HFFc6 (cell line): ENCODE results near the gene TMEM45B. TPM values are rescaled to one million over a fixed set of nuclear protein-coding genes. Genes with fewer than 3 reads are reported as not detected.
"Not testable (repeated sequence)": the region's sequence is repeated elsewhere in the genome, so short reads cannot be mapped to it uniquely, and the experiment has no call there.

Experiments
- DNase-seq: peaks from one replicate; pipeline ENCODE4 v3.0.0-alpha.2; 2018
- H3K27ac Mint-ChIP-seq: 2 replicates; pipeline ENCODE4 v1.8.0; 2020; ENCODE audit warnings: mild to moderate bottlenecking, mixed read lengths
- H3K27me3 Mint-ChIP-seq: 2 replicates; pipeline ENCODE4 v1.8.0; 2021; ENCODE audit warnings: mild to moderate bottlenecking, moderate library complexity, mixed read lengths; ENCODE audit not compliant: insufficient read depth
- H3K36me3 Mint-ChIP-seq: 2 replicates; pipeline ENCODE4 v1.8.0; 2021; ENCODE audit warnings: low read depth, mixed read lengths
- H3K4me1 Mint-ChIP-seq: 2 replicates; pipeline ENCODE4 v1.8.0; 2020; ENCODE audit warnings: low read depth, mixed read lengths
- H3K4me3 Mint-ChIP-seq: 2 replicates; pipeline ENCODE4 v1.8.0; 2020; ENCODE audit warnings: mild to moderate bottlenecking, moderate library complexity, mixed read lengths
- H3K9me3 Mint-ChIP-seq: 2 replicates; pipeline ENCODE4 v1.8.0; 2020; ENCODE audit warnings: mild to moderate bottlenecking, mixed read lengths
- total RNA-seq, 6 experiments: library from RNA; stranded (reverse); fragmentation: NEBNext Ultra II Directional; extraction: Animal tissue kit (Norgen Biotek cat#: 25700); gene quantifications; 2 replicates in 1 of 6; 3 replicates in 5 of 6; pipeline ENCODE4 v1.2.3, GENCODE V29; 2021
- TF ChIP-seq, protein P1 (sequence below): fragments of 200-600 bp; sonication (generic); IDR thresholded peaks from 2 replicates; pipeline ENCODE4 v1.5.0; 2021; ENCODE audit warnings: antibody characterized with exemption, mild to moderate bottlenecking

TMEM45B gene
- total RNA-seq, 6 experiments from 2014 or later: not detected

DNA sequence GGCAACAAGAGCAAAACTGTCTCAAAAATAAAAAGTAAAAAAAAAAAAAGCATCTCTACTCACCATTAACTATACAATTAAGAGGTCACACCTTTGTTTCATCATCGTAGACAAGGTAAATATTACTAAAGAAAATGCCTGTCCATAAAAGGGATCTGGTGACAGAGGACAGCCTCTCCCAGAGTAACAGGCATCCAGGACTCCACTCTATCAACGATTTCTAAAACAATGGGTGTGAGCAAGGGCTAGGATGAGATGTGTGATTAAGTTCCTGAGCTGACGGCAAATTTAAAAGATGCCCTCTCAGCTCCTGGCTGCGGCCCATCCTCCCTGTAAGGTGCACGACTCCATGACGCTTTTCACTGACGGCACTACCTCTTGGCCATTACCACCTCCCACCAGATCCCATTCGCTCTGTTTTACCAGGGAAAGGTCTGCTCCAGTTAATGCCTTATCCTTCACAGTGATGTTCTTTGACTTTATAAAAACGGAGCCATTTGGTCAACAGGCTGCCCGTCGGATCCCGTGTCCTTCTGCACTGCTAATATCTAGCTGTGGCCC, 2.3 kb upstream of the TMEM45B start:
- Mint-ChIP-seq H3K9me3 (peaks cover 17% of the 10 kb centered on the region), H3K27me3 (peaks cover 51% of the 10 kb centered on the region), H3K36me3 (no peaks in the 10 kb centered on the region), H3K4me1 (peaks cover 3% of the 10 kb centered on the region), H3K27ac (no peak overlapping the region), H3K4me3 (no peak overlapping the region)
- DNase-seq: no peak
- TF ChIP-seq, protein P1, sequence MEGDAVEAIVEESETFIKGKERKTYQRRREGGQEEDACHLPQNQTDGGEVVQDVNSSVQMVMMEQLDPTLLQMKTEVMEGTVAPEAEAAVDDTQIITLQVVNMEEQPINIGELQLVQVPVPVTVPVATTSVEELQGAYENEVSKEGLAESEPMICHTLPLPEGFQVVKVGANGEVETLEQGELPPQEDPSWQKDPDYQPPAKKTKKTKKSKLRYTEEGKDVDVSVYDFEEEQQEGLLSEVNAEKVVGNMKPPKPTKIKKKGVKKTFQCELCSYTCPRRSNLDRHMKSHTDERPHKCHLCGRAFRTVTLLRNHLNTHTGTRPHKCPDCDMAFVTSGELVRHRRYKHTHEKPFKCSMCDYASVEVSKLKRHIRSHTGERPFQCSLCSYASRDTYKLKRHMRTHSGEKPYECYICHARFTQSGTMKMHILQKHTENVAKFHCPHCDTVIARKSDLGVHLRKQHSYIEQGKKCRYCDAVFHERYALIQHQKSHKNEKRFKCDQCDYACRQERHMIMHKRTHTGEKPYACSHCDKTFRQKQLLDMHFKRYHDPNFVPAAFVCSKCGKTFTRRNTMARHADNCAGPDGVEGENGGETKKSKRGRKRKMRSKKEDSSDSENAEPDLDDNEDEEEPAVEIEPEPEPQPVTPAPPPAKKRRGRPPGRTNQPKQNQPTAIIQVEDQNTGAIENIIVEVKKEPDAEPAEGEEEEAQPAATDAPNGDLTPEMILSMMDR: no peak

DNA sequence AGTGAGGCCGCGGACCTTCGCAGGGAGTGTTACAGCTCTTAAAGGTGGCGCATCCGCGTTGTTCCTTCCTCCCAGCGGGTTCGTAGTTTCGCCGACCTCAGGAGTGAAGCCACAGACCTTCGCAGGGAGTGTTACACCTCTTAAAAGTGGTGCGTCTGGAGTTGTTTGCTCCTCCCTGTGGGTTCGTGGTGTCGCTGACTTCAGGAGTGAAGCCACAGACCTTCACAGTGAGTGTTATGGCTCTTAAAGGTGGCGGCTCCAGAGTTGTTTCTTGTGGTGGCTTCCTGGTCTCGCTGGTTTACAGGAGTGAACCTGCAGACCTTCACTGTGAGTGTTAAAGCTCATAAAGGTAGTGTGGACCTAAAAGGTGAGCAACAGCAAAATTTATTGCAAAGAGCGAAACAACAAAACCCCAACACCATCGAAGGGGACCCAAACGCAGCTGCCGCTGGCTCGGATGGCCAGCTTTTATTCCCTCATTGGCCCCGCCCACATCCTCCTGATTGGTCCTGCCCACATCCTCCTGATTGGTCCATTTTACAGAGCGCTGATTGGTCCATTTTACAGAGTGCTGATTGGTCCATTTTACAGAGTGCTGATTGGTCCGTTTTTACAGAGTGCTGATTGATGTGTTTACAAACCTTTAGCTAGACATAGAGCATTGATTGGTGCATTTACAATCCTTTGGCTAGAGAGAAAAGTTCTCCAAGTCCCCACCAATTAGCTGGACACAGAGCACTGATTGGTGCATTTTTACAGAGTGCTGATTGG, 1.2 kb upstream of the TMEM45B start:
- Mint-ChIP-seq H3K9me3 (peaks cover 17% of the 10 kb centered on the region), H3K4me1 (peaks cover 9% of the 10 kb centered on the region), H3K36me3 (no peaks in the 10 kb centered on the region), H3K27ac (no peak overlapping the region), H3K4me3 (no peak overlapping the region), H3K27me3 (peaks cover 48% of the 10 kb centered on the region)
- no peak for DNase-seq
- TF ChIP-seq, protein P1: no peak

DNA sequence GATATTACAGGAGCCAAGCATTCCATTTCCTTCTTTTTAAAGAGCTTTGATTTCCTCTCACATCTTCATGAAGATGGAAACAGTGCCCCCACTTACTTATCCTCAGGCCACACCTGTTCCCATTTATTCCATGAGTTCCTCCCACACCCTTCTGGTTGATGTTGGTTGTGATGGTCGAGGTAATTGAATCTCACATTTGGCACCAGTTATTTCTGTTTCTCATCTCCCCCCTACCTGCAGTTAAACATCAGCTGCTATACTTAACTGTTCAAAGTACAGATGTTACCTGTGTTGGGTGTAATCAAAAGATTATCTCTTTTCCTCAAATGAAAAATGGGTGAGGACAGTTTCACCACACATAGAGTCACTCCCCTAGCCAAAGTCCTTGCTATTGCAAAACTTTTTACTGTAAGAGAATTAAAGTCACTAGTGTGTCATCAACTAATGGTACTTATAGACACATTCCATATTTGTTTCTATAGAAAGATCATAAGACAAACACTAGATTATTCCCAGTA, 1.9 kb downstream of the TMEM45B start:
- H3K27me3 Mint-ChIP-seq: peaks cover 44% of the 10 kb centered on the region
- no peaks in the 10 kb centered on the region for H3K36me3 Mint-ChIP-seq
- H3K27ac Mint-ChIP-seq: no peak overlapping the region
- no peak for DNase-seq
- H3K9me3 Mint-ChIP-seq: peaks cover 17% of the 10 kb centered on the region
- no peak overlapping the region for H3K4me3 Mint-ChIP-seq
- H3K4me1 Mint-ChIP-seq: peaks cover 9% of the 10 kb centered on the region
- TF ChIP-seq, protein P1: no peak

DNA sequence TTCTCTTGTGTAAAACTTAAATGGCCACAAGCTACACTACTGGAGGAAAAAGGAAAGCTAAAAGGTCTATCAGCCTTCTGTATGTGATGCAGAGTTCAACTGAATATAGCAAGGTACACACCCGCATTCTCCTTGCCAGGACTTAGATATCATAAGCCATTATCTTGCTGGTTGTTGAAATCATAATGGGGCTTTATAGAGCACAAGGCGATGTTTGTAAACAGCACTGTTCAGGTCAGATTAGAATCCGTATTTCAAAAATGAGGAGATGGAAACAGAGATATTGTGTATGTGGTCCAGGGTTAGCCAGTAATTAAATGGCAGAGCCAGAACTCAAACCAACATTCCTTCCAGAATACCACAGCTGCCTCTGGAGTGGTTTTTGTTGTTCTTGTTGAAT, 2.6 kb downstream of the TMEM45B start:
- H3K4me3 Mint-ChIP-seq, H3K36me3 Mint-ChIP-seq, DNase-seq, H3K27ac Mint-ChIP-seq, H3K4me1 Mint-ChIP-seq: not testable (repeated sequence)
- peaks cover 17% of the 10 kb centered on the region for H3K9me3 Mint-ChIP-seq
- peaks cover 37% of the 10 kb centered on the region for H3K27me3 Mint-ChIP-seq

DNA sequence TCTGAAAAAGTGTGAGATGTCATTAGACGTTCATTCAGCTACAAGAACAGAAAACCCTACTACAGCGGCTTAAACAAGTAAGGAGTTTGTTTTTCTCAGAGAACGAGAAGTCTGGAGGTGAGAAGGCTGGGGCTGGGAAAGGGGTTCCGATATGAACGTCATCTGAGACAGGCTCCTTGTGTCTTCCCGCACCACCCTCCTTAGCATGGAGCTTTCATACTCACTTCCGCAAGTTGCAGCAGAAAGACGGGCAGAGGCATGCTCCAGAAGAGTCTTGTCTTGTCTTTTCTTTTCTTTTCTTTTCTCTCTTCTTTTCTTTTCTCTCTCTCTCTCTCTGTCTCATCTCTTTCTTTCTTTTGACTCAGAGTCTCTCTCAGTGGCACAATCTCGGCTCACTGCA, 3.6 kb downstream of the TMEM45B start:
- H3K27ac Mint-ChIP-seq: no peak overlapping the region
- H3K9me3 Mint-ChIP-seq: peaks cover 13% of the 10 kb centered on the region
- DNase-seq: no peak
- TF ChIP-seq, protein P1: no peak
- H3K4me1 Mint-ChIP-seq: peaks cover 9% of the 10 kb centered on the region
- peaks cover 28% of the 10 kb centered on the region for H3K27me3 Mint-ChIP-seq
- no peak overlapping the region for H3K4me3 Mint-ChIP-seq
- no peaks in the 10 kb centered on the region for H3K36me3 Mint-ChIP-seq

DNA sequence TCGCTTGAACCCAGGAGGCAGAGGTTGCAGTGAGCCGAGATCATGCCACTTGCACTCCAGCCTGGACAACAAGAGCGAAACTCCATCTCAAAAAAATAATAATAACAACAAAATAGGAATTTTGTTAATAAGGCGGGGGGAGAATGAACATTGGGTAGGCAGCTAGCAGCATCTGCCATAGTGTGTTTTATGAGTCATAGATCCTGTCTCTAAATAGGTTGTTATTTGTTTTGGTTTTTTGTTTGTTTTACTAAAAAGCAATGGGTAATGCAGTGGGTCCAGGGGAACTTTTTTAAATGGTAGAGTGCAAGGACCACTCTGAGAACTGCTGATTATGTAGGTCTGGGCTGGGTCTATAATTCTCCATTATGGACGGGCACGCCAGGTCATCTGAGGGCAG, 4.6 kb downstream of the TMEM45B start:
- not testable (repeated sequence) for H3K4me1 Mint-ChIP-seq, H3K27ac Mint-ChIP-seq, DNase-seq, H3K4me3 Mint-ChIP-seq, H3K36me3 Mint-ChIP-seq, H3K9me3 Mint-ChIP-seq
- peaks cover 21% of the 10 kb centered on the region for H3K27me3 Mint-ChIP-seq

DNA sequence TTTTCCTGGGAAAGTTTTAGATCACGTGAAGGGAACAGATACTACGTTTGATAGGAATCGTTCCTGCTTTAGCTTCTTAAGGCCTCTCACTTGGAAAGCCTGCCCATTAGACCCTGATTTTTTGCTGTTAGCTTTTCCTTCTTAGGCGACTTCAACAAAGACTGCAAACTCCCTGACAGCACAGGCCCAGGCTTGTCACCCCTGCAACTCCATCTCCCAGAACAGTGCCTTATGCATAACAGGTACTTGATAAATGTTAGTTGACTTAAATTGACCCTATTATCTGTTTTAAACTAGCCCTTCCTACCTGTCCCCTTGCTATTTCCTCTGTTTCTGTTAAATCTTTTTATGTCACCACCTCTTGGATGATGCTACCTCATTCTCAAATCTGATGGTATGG, 7.6 kb downstream of the TMEM45B start:
- H3K27ac Mint-ChIP-seq, H3K9me3 Mint-ChIP-seq, H3K4me1 Mint-ChIP-seq, H3K4me3 Mint-ChIP-seq, H3K36me3 Mint-ChIP-seq, H3K27me3 Mint-ChIP-seq, DNase-seq: not testable (repeated sequence)

DNA sequence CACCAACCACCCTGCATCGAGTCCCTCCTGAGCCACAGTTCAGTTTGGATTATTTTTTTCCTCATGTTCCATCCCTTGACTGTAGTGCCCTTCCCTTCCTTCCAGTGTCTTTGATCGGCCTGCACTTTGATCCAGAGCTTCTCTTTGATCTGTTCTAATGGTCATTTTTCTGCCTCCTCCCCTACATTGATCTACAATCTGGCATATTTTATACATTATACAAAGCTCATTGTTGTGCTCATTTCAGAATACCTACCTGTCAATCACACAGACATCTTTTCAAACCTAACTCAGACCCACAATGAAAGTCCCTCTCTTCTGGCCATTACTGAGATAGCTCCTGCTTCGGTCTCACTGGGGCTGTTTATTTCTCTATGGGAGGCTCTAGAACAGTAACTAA, 8.2 kb downstream of the TMEM45B start:
- H3K4me3 Mint-ChIP-seq, DNase-seq, H3K36me3 Mint-ChIP-seq, H3K9me3 Mint-ChIP-seq, H3K27me3 Mint-ChIP-seq, H3K27ac Mint-ChIP-seq, H3K4me1 Mint-ChIP-seq: not testable (repeated sequence)
